Activated naive CD8-positive, alpha-beta T cell treated with anti-CD3 and anti-CD28 coated beads, Interleukin-2, amount 10 ng/mL, durations not matched to agents 7 days and 5 days (primary cell): ENCODE data around the gene QRFP. TPM values are rescaled to one million over a fixed set of nuclear protein-coding genes. Genes with fewer than 3 reads are reported as not detected.

Source experiments
- ATAC-seq: fragments of 150-1000 bp; cut with Tn5 transposase; one replicate; pipeline ENCODE4 v1.10.0; 2021; ENCODE audit warnings: low read depth, moderate library complexity
- POLR2A ChIA-PET: fragments of 350-600 bp; sonication (Branson Sonifier 250); formaldehyde crosslinking; loops from one replicate; lab custom pipeline; 2021; ENCODE audit warnings: antibody characterized with exemption; lab: Charles Lee
- DNase-seq: peaks from one replicate; pipeline ENCODE4 v3.0.0; 2021
- H3K27ac Mint-ChIP-seq: one replicate; pipeline ENCODE4 v1.8.0; 2022; ENCODE audit warnings: mild to moderate bottlenecking, mixed read lengths
- H3K27me3 Mint-ChIP-seq: one replicate; pipeline ENCODE4 v1.8.0; 2022; ENCODE audit warnings: mild to moderate bottlenecking, moderate library complexity, mixed read lengths
- H3K36me3 Mint-ChIP-seq: one replicate; pipeline ENCODE4 v1.8.0; 2021; ENCODE audit warnings: mild to moderate bottlenecking, mixed read lengths
- H3K4me1 Mint-ChIP-seq: one replicate; pipeline ENCODE4 v1.8.0; 2021; ENCODE audit warnings: mixed read lengths
- H3K4me3 Mint-ChIP-seq: one replicate; pipeline ENCODE4 v1.8.0; 2022; ENCODE audit warnings: mild to moderate bottlenecking, moderate library complexity, mixed read lengths
- H3K9me3 Mint-ChIP-seq: one replicate; pipeline ENCODE4 v1.8.0; 2021; ENCODE audit warnings: mixed read lengths
- total RNA-seq, 2 experiments: library from RNA; stranded (reverse); gene quantifications; one replicate each; pipeline ENCODE4 v1.2.3, GENCODE V29; 2021

Gene QRFP
- total RNA-seq, 2 experiments from 2014 or later, result not detected

- no peaks in the 10 kb centered on the region for H3K4me1 Mint-ChIP-seq
- H3K4me3 Mint-ChIP-seq, result no peak overlapping the region
- H3K36me3 Mint-ChIP-seq, result no peaks in the 10 kb centered on the region
- H3K9me3 Mint-ChIP-seq, result no peaks in the 10 kb centered on the region
- POLR2A ChIA-PET, result interaction anchor here (0.6 kb wide), 1 partner anchor 138 kb away, joined by 3 read pairs; no protein-coding TSS in a partner anchor
- DNase-seq, result no peak
- no peak overlapping the region for H3K27ac Mint-ChIP-seq
- H3K27me3 Mint-ChIP-seq, result no peaks in the 10 kb centered on the region
- ATAC-seq, result no peak
Observed at GRCh38 chr9:130890124-130890523, 6.5 kb downstream of the QRFP start.

- no peaks in the 10 kb centered on the region for H3K4me1 Mint-ChIP-seq
- no peaks in the 10 kb centered on the region for H3K36me3 Mint-ChIP-seq
- H3K27me3 Mint-ChIP-seq, result no peaks in the 10 kb centered on the region
- POLR2A ChIA-PET, result no interaction called here
- no peaks in the 10 kb centered on the region for H3K9me3 Mint-ChIP-seq
- no peak overlapping the region for H3K4me3 Mint-ChIP-seq
- DNase-seq (no peak), ATAC-seq (no peak)
- no peak overlapping the region for H3K27ac Mint-ChIP-seq
Observed at GRCh38 chr9:130888146-130888885, 8.3 kb downstream of the QRFP start.

- no peak overlapping the region for H3K27ac Mint-ChIP-seq
- no peaks in the 10 kb centered on the region for H3K9me3 Mint-ChIP-seq
- POLR2A ChIA-PET, result no interaction called here
- ATAC-seq (no peak), DNase-seq (no peak)
- no peaks in the 10 kb centered on the region for H3K27me3 Mint-ChIP-seq
- no peaks in the 10 kb centered on the region for H3K36me3 Mint-ChIP-seq
- H3K4me1 Mint-ChIP-seq, result no peaks in the 10 kb centered on the region
- H3K4me3 Mint-ChIP-seq, result no peak overlapping the region
Observed at GRCh38 chr9:130887494-130888144, 9.0 kb downstream of the QRFP start.

- H3K4me3 Mint-ChIP-seq, result no peak overlapping the region
- no peak for ATAC-seq
- no peaks in the 10 kb centered on the region for H3K36me3 Mint-ChIP-seq
- no peak overlapping the region for H3K27ac Mint-ChIP-seq
- H3K27me3 Mint-ChIP-seq, result no peaks in the 10 kb centered on the region
- POLR2A ChIA-PET, result no interaction called here
- DNase-seq, result no peak
- no peaks in the 10 kb centered on the region for H3K9me3 Mint-ChIP-seq
- no peaks in the 10 kb centered on the region for H3K4me1 Mint-ChIP-seq
Observed at GRCh38 chr9:130886981-130887380, 9.6 kb downstream of the QRFP start.

- DNase-seq, result no peak
- POLR2A ChIA-PET, result no interaction called here
- Mint-ChIP-seq H3K4me1 (no peaks in the 10 kb centered on the region), H3K4me3 (no peak overlapping the region), H3K36me3 (peaks cover 3% of the 10 kb centered on the region), H3K27me3 (no peaks in the 10 kb centered on the region), H3K9me3 (no peaks in the 10 kb centered on the region), H3K27ac (no peak overlapping the region)
- no peak for ATAC-seq
Observed at GRCh38 chr9:130885484-130886375, 10.9 kb downstream of the QRFP start.

- Mint-ChIP-seq H3K4me3 (no peak overlapping the region), H3K36me3 (peaks cover 3% of the 10 kb centered on the region), H3K4me1 (no peaks in the 10 kb centered on the region), H3K27me3 (no peaks in the 10 kb centered on the region), H3K27ac (no peak overlapping the region), H3K9me3 (no peaks in the 10 kb centered on the region)
- POLR2A ChIA-PET, result no interaction called here
- DNase-seq (no peak), ATAC-seq (no peak)
Observed at GRCh38 chr9:130884542-130885483, 11.8 kb downstream of the QRFP start.

- DNase-seq, result no peak
- no peak overlapping the region for H3K4me3 Mint-ChIP-seq
- POLR2A ChIA-PET, result no interaction called here
- H3K27ac Mint-ChIP-seq, result no peak overlapping the region
- no peaks in the 10 kb centered on the region for H3K4me1 Mint-ChIP-seq
- no peaks in the 10 kb centered on the region for H3K9me3 Mint-ChIP-seq
- ATAC-seq, result no peak
- H3K27me3 Mint-ChIP-seq, result no peaks in the 10 kb centered on the region
- peaks cover 4% of the 10 kb centered on the region for H3K36me3 Mint-ChIP-seq
Observed at GRCh38 chr9:130884111-130884531, 12.5 kb downstream of the QRFP start.

- no peak for DNase-seq
- no peak for ATAC-seq
- no peaks in the 10 kb centered on the region for H3K27me3 Mint-ChIP-seq
- no peak overlapping the region for H3K4me3 Mint-ChIP-seq
- H3K36me3 Mint-ChIP-seq, result peaks cover 6% of the 10 kb centered on the region
- H3K4me1 Mint-ChIP-seq, result no peaks in the 10 kb centered on the region
- H3K9me3 Mint-ChIP-seq, result no peaks in the 10 kb centered on the region
- H3K27ac Mint-ChIP-seq, result no peak overlapping the region
- POLR2A ChIA-PET, result no interaction called here
Observed at GRCh38 chr9:130883479-130883878, 13.1 kb downstream of the QRFP start.

- no peak overlapping the region for H3K4me3 Mint-ChIP-seq
- no peak for ATAC-seq
- POLR2A ChIA-PET, result no interaction called here
- H3K27me3 Mint-ChIP-seq, result no peaks in the 10 kb centered on the region
- DNase-seq, result no peak
- no peaks in the 10 kb centered on the region for H3K9me3 Mint-ChIP-seq
- no peak overlapping the region for H3K27ac Mint-ChIP-seq
- peaks cover 6% of the 10 kb centered on the region for H3K36me3 Mint-ChIP-seq
- H3K4me1 Mint-ChIP-seq, result no peaks in the 10 kb centered on the region
Observed at GRCh38 chr9:130882696-130883225, 13.9 kb downstream of the QRFP start.

GRCh38 chr9:130881516-130881915, 15.1 kb downstream of the QRFP start:
- Mint-ChIP-seq H3K4me3 (no peak overlapping the region), H3K27ac (no peak overlapping the region), H3K4me1 (no peaks in the 10 kb centered on the region), H3K9me3 (no peaks in the 10 kb centered on the region), H3K27me3 (no peaks in the 10 kb centered on the region), H3K36me3 (peaks cover 6% of the 10 kb centered on the region)
- no peak for DNase-seq
- no peak for ATAC-seq
- POLR2A ChIA-PET, result no interaction called here

- Mint-ChIP-seq H3K9me3 (no peaks in the 10 kb centered on the region), H3K4me1 (no peaks in the 10 kb centered on the region), H3K27ac (no peak overlapping the region), H3K36me3 (peaks cover 7% of the 10 kb centered on the region), H3K27me3 (no peaks in the 10 kb centered on the region), H3K4me3 (no peak overlapping the region)
- DNase-seq, result no peak
- POLR2A ChIA-PET, result no interaction called here
- ATAC-seq, result no peak
Observed at GRCh38 chr9:130880599-130881220, 15.9 kb downstream of the QRFP start.

GRCh38 chr9:130879863-130880411, 16.7 kb downstream of the QRFP start:
- DNase-seq, result no peak
- POLR2A ChIA-PET, result no interaction called here
- no peaks in the 10 kb centered on the region for H3K27me3 Mint-ChIP-seq
- peaks cover 9% of the 10 kb centered on the region for H3K36me3 Mint-ChIP-seq
- H3K27ac Mint-ChIP-seq, result no peak overlapping the region
- H3K9me3 Mint-ChIP-seq, result no peaks in the 10 kb centered on the region
- no peaks in the 10 kb centered on the region for H3K4me1 Mint-ChIP-seq
- H3K4me3 Mint-ChIP-seq, result no peak overlapping the region
- ATAC-seq, result no peak
